Gastroesophageal sphincter (tissue), 4 donors: Measurements from ENCODE around the gene ARID1A. TPM values are rescaled to one million over a fixed set of nuclear protein-coding genes. Genes with fewer than 3 reads are reported as not detected.

Experiments used
- ATAC-seq: fragments of 150-250 bp; one replicate; pipeline ENCODE4 v1.9.1; 2016; ENCODE audit warnings: mild to moderate bottlenecking, moderate library complexity
- H3K27ac ChIP-seq, 4 donors: fragments of 200-600 bp; sonication (generic) in 3 of 4; 1 replicate in 3 of 4; 2 replicates in 1 of 4; pipeline ENCODE4 v1.5.1; 2016 to 2019
- H3K27me3 ChIP-seq: fragments of 200-600 bp; sonication (generic); one replicate; pipeline ENCODE4 v1.5.1; 2019
- H3K36me3 ChIP-seq, 2 donors: fragments of 200-600 bp; sonication (generic); one replicate each; pipeline ENCODE4 v1.5.1; 2019; ENCODE audit warnings: control low read depth in 1 of 2
- H3K4me1 ChIP-seq, 3 donors: fragments of 200-600 bp; sonication (generic); 1 replicate in 2 of 3; 2 replicates in 1 of 3; pipeline ENCODE4 v1.5.1; 2016 to 2019; ENCODE audit warnings: control low read depth in 2 of 3
- H3K4me3 ChIP-seq, 2 donors: fragments of 200-600 bp; sonication (generic); one replicate each; pipeline ENCODE4 v1.5.1; 2019; ENCODE audit warnings: mild to moderate bottlenecking in 1 of 2, moderate library complexity in 1 of 2
- H3K9me3 ChIP-seq, 3 donors: fragments of 200-600 bp; sonication (generic); one replicate each; pipeline ENCODE4 v1.5.1; 2017 to 2019; ENCODE audit warnings: control low read depth in 2 of 3
- EP300 ChIP-seq: sonication (generic); formaldehyde crosslinking; IDR thresholded peaks from one replicate; pipeline ENCODE4 v1.6.1; 2017; ENCODE audit warnings: antibody characterized with exemption, mild to moderate bottlenecking
- POLR2A ChIP-seq, 2 donors: fragments of 450-650 bp; IDR thresholded peaks; one replicate each; pipeline ENCODE4 v1.6.1; 2017; ENCODE audit warnings: antibody characterized with exemption in 2 of 2, mild to moderate bottlenecking in 2 of 2, moderate library complexity in 1 of 2
- POLR2AphosphoS5 ChIP-seq: sonication (generic); formaldehyde crosslinking; IDR thresholded peaks from one replicate; pipeline ENCODE4 v1.6.1; 2017; ENCODE audit warnings: antibody characterized with exemption
- WGBS, 2 donors: methylation state at CpG; one replicate each; pipeline ENCODE4 v1.1.5; 2018; ENCODE audit warnings: low coverage in 1 of 2; 5-methylcytosine and 5-hydroxymethylcytosine counted together
- total RNA-seq, 4 donors: library from RNA; depleted of rRNA; stranded (reverse); fragments of >200 nt; gene quantifications; one replicate each; pipeline ENCODE4 v1.1.0, GENCODE V29; 2016
- TF ChIP-seq, protein P1 (sequence below), 4 experiments: fragments of 200-600 bp in 2 of 4; fragments of 450-650 bp in 2 of 4; sonication (generic) in 1 of 4; IDR thresholded peaks; one replicate each; pipeline ENCODE4 v1.5.1; 2017 to 2019; ENCODE audit warnings: antibody characterized with exemption in 4 of 4, mild to moderate bottlenecking in 2 of 4, moderate library complexity in 2 of 4

Gene ARID1A
- total RNA-seq, 4 donors from 2014 or later: 28.2 to 64.2 (median 42.6) TPM

DNA sequence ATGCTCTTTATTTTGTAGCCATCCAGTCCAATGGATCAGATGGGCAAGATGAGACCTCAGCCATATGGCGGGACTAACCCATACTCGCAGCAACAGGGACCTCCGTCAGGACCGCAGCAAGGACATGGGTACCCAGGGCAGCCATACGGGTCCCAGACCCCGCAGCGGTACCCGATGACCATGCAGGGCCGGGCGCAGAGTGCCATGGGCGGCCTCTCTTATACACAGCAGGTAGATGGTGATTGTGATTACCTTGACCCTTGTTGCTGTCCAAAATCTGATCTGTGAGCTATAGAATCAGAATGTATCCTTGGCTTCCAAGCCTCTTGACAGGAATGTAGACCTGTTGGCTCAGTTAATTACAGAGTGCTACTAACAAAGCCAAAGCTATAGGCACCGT, 33.8 kb downstream of the ARID1A start:
- peaks cover 0 to 48% of the 10 kb centered on the region in 2 donors for H3K36me3 ChIP-seq
- H3K27me3 ChIP-seq: no peaks in the 10 kb centered on the region
- H3K9me3 ChIP-seq: no peaks in the 10 kb centered on the region
- WGBS, 2 donors: 91% methylated on average over 11 of the region's 12 CpGs; no CpG with 5 or more reads in 1 of the 2 donors
- no peak overlapping the region for H3K27ac ChIP-seq
- TF ChIP-seq POLR2AphosphoS5 (no peak), EP300 (no peak), POLR2A (IDR thresholded peaks at IDR 0.05) (no peak)
- TF ChIP-seq, protein P1, sequence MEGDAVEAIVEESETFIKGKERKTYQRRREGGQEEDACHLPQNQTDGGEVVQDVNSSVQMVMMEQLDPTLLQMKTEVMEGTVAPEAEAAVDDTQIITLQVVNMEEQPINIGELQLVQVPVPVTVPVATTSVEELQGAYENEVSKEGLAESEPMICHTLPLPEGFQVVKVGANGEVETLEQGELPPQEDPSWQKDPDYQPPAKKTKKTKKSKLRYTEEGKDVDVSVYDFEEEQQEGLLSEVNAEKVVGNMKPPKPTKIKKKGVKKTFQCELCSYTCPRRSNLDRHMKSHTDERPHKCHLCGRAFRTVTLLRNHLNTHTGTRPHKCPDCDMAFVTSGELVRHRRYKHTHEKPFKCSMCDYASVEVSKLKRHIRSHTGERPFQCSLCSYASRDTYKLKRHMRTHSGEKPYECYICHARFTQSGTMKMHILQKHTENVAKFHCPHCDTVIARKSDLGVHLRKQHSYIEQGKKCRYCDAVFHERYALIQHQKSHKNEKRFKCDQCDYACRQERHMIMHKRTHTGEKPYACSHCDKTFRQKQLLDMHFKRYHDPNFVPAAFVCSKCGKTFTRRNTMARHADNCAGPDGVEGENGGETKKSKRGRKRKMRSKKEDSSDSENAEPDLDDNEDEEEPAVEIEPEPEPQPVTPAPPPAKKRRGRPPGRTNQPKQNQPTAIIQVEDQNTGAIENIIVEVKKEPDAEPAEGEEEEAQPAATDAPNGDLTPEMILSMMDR (IDR thresholded peaks at IDR 0.05): no peak
- no peak for ATAC-seq
- H3K4me1 ChIP-seq: peaks cover 12 to 57% (median 21%) of the 10 kb centered on the region in 3 donors
- H3K4me3 ChIP-seq: no peak overlapping the region

DNA sequence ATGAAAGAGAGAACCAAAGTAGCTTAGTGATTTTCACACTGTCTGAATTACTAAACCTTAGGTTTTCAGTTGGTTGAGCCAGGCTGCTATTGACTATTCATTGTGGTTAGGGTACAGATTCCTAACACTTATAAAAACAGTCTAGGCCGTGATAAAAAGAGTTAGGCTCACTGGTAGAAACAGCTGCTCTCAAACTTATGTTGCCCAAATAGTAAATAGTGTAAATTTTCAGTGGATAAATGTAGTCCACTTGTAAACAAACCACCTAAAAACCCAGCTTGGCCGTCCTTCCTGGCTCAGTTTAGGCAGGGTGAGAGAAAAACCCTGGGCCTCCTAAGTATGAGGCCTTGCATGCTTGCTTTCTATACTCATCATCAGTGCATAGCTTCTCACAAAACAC, 34.9 kb downstream of the ARID1A start:
- WGBS, 2 donors: 79 to 90% methylated on average over 2 of the region's 2 CpGs
- TF ChIP-seq EP300 (no peak), POLR2A (IDR thresholded peaks at IDR 0.05) (no peak), POLR2AphosphoS5 (no peak)
- TF ChIP-seq, protein P1 (IDR thresholded peaks at IDR 0.05): no peak
- peaks cover 12 to 57% (median 14%) of the 10 kb centered on the region in 3 donors for H3K4me1 ChIP-seq

DNA sequence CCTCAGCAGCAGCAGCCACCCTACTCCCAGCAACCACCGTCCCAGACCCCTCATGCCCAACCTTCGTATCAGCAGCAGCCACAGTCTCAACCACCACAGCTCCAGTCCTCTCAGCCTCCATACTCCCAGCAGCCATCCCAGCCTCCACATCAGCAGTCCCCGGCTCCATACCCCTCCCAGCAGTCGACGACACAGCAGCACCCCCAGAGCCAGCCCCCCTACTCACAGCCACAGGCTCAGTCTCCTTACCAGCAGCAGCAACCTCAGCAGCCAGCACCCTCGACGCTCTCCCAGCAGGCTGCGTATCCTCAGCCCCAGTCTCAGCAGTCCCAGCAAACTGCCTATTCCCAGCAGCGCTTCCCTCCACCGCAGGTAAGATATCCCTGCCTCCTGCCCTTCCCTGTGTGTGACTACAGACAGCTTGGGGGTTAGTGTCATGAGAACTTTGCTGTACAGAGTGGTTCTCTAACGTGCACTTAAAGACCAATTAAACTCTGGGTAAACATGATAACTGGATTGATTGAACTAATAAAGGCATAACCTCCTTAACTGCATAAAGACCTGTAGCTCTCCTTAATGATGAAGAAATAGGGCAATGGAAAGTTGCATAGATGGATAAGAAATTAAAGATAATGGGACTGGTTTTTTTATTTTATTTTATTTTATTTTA, 35.6 kb downstream of the ARID1A start:
- ATAC-seq: no peak
- Histone ChIP-seq H3K4me3 (no peak overlapping the region), H3K9me3 (no peaks in the 10 kb centered on the region), H3K4me1 (peaks cover 11 to 51% (median 12%) of the 10 kb centered on the region in 3 donors), H3K27ac (no peak overlapping the region), H3K27me3 (no peaks in the 10 kb centered on the region), H3K36me3 (peaks cover 0 to 65% of the 10 kb centered on the region in 2 donors)
- TF ChIP-seq POLR2A (IDR thresholded peaks at IDR 0.05) (no peak), EP300 (no peak), POLR2AphosphoS5 (no peak)
- TF ChIP-seq, protein P1 (IDR thresholded peaks at IDR 0.05): no peak
- WGBS, 2 donors: 57 to 80% methylated on average over 2 to 10 of the region's 11 CpGs

More for the DNA sequence above, 34.9 kb downstream of the ARID1A start:
- Histone ChIP-seq H3K27ac (no peak overlapping the region), H3K4me3 (no peak overlapping the region), H3K9me3 (no peaks in the 10 kb centered on the region), H3K27me3 (no peaks in the 10 kb centered on the region), H3K36me3 (peaks cover 0 to 59% of the 10 kb centered on the region in 2 donors)
- no peak for ATAC-seq

- H3K4me1 ChIP-seq: peaks cover 0 to 33% (median 0%) of the 10 kb centered on the region in 3 donors
- H3K36me3 ChIP-seq: peaks cover 0 to 86% of the 10 kb centered on the region in 2 donors
- H3K27me3 ChIP-seq: no peaks in the 10 kb centered on the region
- TF ChIP-seq POLR2A (IDR thresholded peaks at IDR 0.05) (no peak), EP300 (no peak), POLR2AphosphoS5 (no peak)
- TF ChIP-seq, protein P1 (IDR thresholded peaks at IDR 0.05): no peak
- no peak overlapping the region for H3K4me3 ChIP-seq
- no peaks in the 10 kb centered on the region for H3K9me3 ChIP-seq
- ATAC-seq: no peak
- H3K27ac ChIP-seq: peak overlapping the region in 2 of 4 donors; percentile 8 to 55
- WGBS, 2 donors: 60 to 75% methylated on average over 1 to 2 of the region's 2 CpGs
Observed at GRCh38 chr1:26733392-26733791, 37.6 kb downstream of the ARID1A start.

- H3K9me3 ChIP-seq: no peaks in the 10 kb centered on the region
- peaks cover 0 to 92% of the 10 kb centered on the region in 2 donors for H3K36me3 ChIP-seq
- H3K4me3 ChIP-seq: no peak overlapping the region
- TF ChIP-seq, protein P1 (IDR thresholded peaks at IDR 0.05): no peak
- TF ChIP-seq POLR2AphosphoS5 (no peak), EP300 (no peak), POLR2A (IDR thresholded peaks at IDR 0.05) (no peak)
- peak overlapping the region in 2 of 4 donors; percentile 8 to 55 for H3K27ac ChIP-seq
- ATAC-seq: peak; percentile 70
- H3K4me1 ChIP-seq: peaks cover 0 to 29% (median 0%) of the 10 kb centered on the region in 3 donors
- 19 to 26% methylated on average over 2 of the region's 2 CpGs for WGBS, 2 donors
- H3K27me3 ChIP-seq: no peaks in the 10 kb centered on the region
Observed at GRCh38 chr1:26733982-26734381, 38.2 kb downstream of the ARID1A start.
